Esophagus squamous epithelium (tissue), 4 donors: Measurements from ENCODE around the gene SNX10.

Experiments
- POLR2A ChIP-seq, 4 donors: fragments of 450-650 bp; IDR thresholded peaks; one replicate each; pipeline ENCODE4 v1.6.1; 2017; ENCODE audit warnings: antibody characterized with exemption in 4 of 4, mild to moderate bottlenecking in 4 of 4, moderate library complexity in 3 of 4
- TF ChIP-seq, protein P1 (sequence below), 6 experiments: fragments of 450-650 bp in 4 of 6; fragments of 200-600 bp in 2 of 6; sonication (generic) in 2 of 6; IDR thresholded peaks; one replicate each; pipeline ENCODE4 v1.5.1; 2016 to 2019; ENCODE audit warnings: antibody characterized with exemption in 6 of 6, mild to moderate bottlenecking in 4 of 6, moderate library complexity in 4 of 6

- TF ChIP-seq, protein P1, sequence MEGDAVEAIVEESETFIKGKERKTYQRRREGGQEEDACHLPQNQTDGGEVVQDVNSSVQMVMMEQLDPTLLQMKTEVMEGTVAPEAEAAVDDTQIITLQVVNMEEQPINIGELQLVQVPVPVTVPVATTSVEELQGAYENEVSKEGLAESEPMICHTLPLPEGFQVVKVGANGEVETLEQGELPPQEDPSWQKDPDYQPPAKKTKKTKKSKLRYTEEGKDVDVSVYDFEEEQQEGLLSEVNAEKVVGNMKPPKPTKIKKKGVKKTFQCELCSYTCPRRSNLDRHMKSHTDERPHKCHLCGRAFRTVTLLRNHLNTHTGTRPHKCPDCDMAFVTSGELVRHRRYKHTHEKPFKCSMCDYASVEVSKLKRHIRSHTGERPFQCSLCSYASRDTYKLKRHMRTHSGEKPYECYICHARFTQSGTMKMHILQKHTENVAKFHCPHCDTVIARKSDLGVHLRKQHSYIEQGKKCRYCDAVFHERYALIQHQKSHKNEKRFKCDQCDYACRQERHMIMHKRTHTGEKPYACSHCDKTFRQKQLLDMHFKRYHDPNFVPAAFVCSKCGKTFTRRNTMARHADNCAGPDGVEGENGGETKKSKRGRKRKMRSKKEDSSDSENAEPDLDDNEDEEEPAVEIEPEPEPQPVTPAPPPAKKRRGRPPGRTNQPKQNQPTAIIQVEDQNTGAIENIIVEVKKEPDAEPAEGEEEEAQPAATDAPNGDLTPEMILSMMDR (IDR thresholded peaks at IDR 0.05) = peak; percentile 47 to 90 (median 76)
- no peak for TF ChIP-seq POLR2A (IDR thresholded peaks at IDR 0.05)
Measured at GRCh38 chr7:26365077-26365900, 73.6 kb downstream of the SNX10 start.
